ENCODE data around the gene SRSF10.
A peak's percentile ranks its signal among the peaks of the same experiment; 100 is the strongest.
"Not testable (repeated sequence)": the region's sequence is repeated elsewhere in the genome, so short reads cannot be mapped to it uniquely, and the experiment has no call there.

The SRSF10 gene

GRCh38 chr1:23979881-23980727 lies at the start of gene SRSF10:
TSS of gene SRSF10 (minus strand) at chr1:23980327. CDS start at chr1:23980255, 72 bp downstream.
- peak; percentile 100 for DNase-seq

DNA sequence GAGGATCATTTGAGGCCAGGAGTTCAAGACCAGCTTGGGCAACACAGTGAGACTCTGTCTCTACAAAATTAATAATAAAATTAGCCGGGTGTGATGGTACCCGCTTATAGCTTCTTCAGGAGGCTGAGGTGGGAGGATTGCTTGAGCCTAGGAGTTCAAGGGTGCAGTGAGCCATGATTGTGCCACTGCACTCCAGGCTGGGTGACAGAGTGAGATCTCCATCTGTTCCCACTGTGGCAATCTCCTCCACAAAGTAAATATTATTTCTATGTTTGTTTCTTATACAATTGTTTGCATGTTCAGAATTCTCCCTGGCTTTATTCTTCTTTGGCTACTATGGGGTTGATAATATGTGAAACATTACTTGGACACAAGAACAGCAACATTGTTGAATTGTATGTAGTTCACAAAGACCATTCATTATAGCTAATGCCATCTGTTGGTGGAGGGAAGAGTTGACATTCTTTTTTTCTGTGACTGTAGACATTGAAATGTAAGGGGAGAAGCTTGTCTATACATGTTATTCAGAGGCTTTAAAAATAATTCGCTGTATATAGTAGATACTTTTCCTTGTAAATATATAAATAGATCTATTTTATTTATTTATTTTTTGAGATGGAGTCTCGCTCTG lies 47.8 kb upstream of the SRSF10 start:
- DNase-seq = peak; percentile 70

GRCh38 chr1:24022581-24023361 lies 42.6 kb upstream of the SRSF10 start:
- peak; percentile 83 for DNase-seq

DNA sequence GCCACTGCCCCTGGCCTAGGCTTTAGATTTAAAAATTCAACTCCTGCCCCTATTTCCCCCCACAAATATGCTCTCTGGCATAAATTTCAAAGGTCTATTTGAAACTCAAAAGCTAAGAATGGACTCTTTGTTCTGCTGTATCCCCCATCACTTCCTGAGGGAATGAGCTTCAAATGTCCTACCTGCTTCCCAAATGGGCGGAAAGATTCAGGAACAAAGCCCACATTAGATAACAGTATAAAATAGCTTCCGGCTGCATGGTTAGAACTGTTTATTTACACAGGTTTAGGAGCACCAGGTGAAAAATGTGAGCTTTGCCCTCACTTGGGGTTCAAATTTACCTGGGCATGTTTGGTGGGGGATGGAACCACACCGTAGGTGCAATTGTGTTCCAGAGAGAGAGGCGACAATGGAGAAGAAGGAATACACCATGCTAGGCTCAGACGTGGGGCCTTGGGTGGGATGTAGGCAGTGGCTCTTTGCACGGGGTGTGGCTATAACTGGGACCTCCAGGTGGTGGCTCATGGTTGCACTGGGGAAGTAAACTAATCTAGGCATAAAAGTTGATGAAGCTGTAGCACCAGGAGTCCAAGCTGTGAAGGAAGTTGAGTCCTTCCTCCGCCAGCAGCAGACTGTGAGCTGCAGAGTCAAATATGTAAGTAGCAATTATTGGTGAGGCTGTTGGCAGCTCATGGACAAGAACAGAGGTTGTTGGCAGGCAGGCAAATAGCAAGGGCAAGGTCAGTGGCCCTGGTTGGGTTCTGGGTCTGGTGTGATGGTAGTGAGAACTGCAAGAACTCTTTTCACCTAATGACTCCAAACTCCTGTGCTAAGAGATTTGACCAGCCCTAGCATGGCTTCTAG lies 41.5 kb upstream of the SRSF10 start:
- DNase-seq = no peak

DNA sequence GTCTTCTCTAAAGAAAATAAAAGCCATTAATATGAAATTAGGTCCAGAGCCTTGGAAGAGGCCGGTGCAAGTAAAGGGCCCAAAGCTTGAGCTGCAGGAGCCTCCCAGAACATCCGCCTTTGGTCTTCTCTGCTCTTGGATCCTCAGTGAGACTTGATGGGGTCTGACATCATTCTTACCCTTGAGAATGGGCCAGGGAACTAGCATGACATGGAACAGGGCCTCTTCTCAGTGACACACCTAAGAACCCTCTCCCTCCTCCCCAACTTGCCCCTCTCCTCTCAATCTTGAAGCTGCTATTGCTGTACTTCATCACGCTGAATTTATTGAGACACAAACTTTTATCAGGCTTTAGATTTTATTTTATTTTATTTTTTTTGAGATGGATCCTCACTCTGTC lies 40.3 kb upstream of the SRSF10 start:
- DNase-seq = no peak

GRCh38 chr1:24020025-24020424 lies 39.9 kb upstream of the SRSF10 start:
- DNase-seq = peak; percentile 59

DNA sequence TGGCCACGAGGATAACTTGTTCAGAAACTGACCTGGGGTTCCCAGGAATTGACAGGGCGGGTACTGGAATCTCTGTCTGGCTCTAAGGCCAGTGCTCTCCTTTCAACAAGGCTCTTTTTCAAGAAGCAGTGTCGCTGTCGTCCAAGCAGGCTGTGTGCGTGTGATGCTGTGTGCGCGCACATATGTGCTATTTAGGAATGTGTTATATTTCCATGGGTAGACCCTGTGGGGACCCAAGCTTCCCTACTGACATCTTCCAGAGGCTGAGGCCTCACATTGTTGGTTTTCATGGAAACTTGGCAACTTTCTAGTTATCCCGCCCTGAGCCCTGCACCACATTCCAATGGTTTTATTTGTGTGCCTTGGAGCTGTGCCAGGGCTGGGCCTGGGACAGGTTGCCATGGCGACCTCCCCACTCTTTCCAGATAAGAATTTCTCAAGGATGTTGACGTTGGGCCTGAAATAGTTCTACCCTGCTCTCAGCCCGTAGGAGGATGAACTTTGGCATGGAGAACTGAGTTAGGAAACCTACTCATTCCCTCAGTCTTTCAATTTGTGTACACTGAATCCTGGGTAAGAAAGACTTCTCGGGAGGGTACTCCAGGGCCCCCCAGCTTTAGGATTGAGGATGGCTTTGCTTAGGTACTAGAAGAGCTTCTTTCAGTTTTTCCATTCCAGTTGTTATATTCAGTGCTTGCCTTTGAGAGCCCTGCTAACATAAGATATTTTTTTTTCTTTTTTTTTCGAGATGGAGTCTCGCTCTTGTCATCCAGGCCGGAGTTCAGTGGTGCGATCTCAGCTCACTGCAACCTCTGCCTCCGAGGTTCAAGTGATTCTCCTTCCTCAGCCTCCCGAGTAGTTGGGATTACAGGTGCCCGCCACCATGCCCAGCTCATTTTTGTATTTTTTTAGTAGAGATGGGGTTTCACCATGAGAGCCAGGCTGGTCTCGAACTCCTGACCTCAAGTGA lies 38.8 kb upstream of the SRSF10 start:
- DNase-seq = peak; percentile 98

GRCh38 chr1:24015221-24016210 lies 35.4 kb upstream of the SRSF10 start:
- peak; percentile 69 for DNase-seq

GRCh38 chr1:24012878-24013277 lies 32.8 kb upstream of the SRSF10 start:
- not testable (repeated sequence) for DNase-seq

DNA sequence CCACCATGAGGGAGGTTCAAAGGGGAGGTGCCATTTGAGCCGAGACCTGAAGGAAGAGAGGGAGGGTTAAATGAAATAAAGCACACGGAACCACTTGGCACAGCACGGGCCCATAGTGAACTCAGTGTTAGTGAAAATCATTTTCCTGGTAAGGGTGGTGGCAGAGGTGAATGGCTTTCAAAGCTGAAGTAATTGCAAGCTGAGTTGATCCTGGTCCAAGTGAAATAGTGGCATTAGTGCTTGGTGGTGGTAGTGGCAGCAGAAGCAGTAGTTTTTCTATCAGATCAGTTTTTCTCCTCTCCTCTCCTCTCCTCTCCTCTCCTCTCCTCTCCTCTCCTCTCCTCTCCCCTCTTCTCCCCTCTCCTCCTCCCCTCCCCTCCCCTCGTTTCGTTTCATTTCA lies 30.5 kb upstream of the SRSF10 start:
- DNase-seq = no peak

GRCh38 chr1:24009406-24009805 lies 29.3 kb upstream of the SRSF10 start:
- peak; percentile 79 for DNase-seq

- DNase-seq = not testable (repeated sequence)
Observed at GRCh38 chr1:24008574-24009184, 28.6 kb upstream of the SRSF10 start.

DNA sequence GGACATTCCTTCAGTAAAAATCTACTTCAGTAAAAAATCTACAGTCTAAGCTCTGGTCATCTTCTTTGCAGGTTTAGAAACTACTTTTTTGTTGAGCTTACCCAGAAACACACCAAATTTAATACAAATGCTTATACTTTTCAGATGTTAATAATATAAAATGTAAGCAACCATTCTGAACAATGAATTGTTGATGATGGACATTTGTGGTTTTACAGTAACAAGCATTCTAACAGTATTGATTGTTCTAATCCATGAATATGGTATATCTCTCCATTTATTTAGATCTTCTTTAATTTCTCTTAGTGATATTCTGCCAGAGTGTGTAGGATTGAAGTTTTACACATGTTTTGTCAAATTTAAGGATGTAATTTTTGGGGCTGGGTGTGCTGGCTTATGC lies 27.0 kb upstream of the SRSF10 start:
- no peak for DNase-seq

DNA sequence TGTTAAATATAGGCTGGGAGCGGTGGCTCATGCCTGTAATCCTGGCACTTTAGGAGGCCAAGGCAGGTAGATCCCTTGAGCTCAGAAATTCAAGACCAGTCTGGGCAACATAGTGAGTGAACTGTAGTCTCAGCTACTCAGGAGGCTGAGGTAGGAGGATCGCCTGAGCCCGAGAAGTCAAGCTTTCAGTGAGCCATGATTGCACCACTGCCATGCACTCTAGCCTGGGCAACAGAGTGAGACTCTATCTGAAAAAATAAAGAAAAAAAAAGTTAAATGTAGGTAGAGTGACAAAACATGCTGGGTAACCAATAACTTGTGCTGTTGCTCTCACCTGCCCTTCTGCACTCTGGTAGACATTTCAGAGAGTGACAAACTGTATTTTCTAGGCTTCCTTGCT lies 25.0 kb upstream of the SRSF10 start:
- DNase-seq = no peak

DNA sequence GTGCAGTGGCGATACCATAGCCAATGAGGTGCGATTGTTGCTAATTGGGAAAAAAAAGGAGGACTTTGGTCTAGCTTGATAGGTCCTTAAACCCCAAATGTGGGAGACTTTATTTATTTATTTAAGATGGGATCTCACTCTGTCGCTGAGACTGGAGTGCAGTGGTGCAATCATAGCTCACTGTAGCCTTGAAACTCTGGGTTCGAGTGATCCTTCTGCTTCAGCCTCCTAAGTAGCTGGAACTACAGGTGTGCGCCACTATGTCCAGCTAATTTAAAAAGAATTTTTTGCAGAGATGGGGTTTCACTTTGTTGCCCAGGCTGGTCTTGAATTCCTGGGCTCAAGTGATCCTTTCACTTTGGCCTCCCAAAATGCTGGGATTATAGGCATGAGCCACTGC lies 24.0 kb upstream of the SRSF10 start:
- DNase-seq = no peak

GRCh38 chr1:24003331-24003972 lies 23.3 kb upstream of the SRSF10 start:
- DNase-seq = peak; percentile 73

DNA sequence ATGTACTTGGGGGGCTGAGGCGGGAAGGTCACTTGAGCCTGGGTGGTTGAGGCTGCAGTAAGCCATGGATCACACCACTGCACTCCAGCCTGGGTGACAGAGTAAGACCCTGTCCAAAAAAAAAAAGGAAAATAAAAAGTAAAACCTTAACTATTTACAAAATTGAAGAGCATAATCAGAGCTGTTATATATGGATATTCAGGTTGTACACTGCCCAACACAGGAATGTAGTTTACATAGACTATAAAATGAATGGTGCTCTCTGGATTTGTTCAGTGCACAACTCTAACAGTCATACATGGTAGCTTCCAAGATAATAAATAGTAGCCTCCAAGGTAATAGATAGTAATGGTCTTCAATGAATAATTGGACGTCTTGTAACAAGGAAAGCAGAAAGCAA lies 22.6 kb upstream of the SRSF10 start:
- no peak for DNase-seq

DNA sequence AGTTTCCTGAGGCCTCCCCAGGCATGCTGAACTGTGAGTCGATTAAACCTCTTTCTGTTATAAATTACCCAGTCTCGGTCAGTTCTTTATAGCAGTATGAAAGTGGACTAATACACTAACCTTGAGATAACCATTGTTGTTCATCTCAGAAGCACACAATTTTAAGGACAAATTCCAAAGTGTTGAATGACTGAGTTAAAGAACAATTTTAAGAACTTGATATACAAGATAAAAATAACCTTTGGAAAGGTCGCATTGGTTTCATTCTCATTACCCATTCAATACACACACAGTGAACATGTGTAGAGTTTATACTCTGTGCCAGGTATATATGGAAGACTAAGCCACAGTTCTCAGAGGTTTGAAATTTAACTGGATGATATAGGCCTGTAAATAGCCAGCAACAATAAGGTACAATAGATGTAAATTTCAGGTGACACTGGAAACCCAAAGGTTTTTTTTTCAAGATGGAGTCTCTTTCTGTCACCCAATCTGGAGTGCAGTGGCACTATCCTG lies 19.1 kb upstream of the SRSF10 start:
- DNase-seq = no peak

- DNase-seq = no peak
Observed at GRCh38 chr1:23997812-23998211, 17.7 kb upstream of the SRSF10 start.
